Measurements from ENCODE around the gene GPRC5A.

GPRC5A gene

DNA sequence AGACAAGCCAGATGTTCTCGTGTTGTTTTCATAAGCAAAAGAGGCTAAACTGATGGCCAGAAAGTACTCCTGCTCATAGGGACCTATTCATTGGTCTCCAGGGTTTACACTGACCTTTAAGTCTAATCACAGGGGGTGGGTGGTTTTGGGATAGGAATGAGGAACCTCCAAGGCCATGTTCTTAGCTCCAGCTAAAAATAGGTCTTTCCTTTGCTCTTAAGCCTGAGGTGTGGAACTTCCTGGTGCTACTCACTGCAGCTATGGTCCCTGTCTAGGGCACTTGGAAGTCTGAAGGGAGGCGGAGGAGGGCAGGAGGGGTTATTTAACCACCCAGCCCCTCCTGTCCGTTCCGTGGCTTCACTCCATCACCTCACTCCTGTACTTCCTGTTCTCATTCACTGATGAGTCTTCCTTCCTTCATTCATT lies 18.6 kb downstream of the GPRC5A start (continued):
- TF ChIP-seq ZNF404 (tag by site-specific recombination; IDR thresholded peaks at IDR 0.05) (no peak), ZNF785 (tag by site-specific recombination; IDR thresholded peaks at IDR 0.05) (no peak), ZXDB (tag by site-specific recombination; IDR thresholded peaks at IDR 0.05) (no peak)

DNA sequence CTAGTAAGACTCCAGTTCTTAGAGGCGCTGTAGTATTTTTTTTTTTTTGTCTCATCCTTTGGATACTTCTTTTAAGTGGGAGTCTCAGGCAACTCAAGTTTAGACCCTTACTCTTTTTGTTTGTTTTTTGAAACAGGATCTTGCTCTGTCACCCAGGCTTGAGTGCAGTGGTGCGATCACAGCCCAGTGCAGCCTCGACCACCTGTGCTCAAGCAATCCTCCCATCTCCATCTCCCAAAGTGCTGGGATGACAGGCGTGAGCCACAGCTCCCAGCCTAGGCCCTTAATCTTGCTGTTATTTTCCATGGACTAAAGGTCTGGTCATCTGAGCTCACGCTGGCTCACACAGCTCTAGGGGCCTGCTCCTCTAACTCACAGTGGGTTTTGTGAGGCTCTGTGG lies 21.3 kb downstream of the GPRC5A start:
- H3K27ac ChIP-seq (ENCODE audit: extremely low read depth, low read depth, low read length), result no peak overlapping the region
- peaks cover 0 to 31% of the 10 kb centered on the region in 2 experiments for H3K36me3 ChIP-seq (ENCODE audit: control insufficient read depth in 2 of 2, insufficient read depth in 1 of 2, low read length in 2 of 2)
- CTCF ChIA-PET, result interaction anchor here (0.7 to 5.3 kb wide), 3 partner anchors 71 to 75 kb away, joined by 4 to 32 read pairs (median 6); no protein-coding TSS in a partner anchor
- peaks cover 9% of the 10 kb centered on the region; the same call in 1 of the 2 replicates for H3K4me1 ChIP-seq (ENCODE audit: control insufficient read depth, insufficient read depth, low read length)
- POLR2A ChIA-PET, result interaction anchor here (1.7 kb wide), 1 partner anchor 22 kb away, joined by 5 read pairs; the partner anchor contains the start of gene GPRC5A
- no peaks in the 10 kb centered on the region for H3K9me3 ChIP-seq (ENCODE audit: control insufficient read depth, insufficient read depth, low read depth, low read length)
- no peak for TF ChIP-seq ZNF138 (tag by site-specific recombination; IDR thresholded peaks at IDR 0.05; ENCODE audit: borderline replicate concordance)
- peak; percentile 30; the same call in 1 of the 2 replicates for TF ChIP-seq WT1 (tag by site-specific recombination; IDR thresholded peaks at IDR 0.05)
- no peak overlapping the region for H3K4me3 ChIP-seq (ENCODE audit: low read depth, low read length)

DNA sequence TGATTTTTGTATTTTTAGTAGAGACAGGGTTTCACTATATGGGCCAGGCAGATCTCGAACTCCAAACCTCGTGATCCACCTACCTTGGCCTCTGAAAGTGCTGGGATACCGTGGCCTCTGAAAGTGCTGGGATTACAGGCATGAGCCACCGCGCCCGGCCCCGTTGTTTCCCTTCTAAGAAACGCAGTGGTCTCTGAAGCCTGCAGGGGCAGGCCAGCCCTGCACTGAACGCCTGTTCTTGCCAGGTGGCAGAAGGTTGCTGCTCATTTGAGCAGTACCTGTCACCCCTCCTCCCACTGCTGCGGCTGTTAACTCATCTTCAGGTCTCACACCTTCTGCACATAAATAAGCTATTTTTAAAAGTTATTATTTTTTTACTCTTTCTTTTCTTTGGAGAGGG lies 24.3 kb downstream of the GPRC5A start:
- Histone ChIP-seq H3K36me3 (ENCODE audit: control insufficient read depth in 2 of 2, insufficient read depth in 1 of 2, low read length in 2 of 2) (peaks cover 0 to 17% of the 10 kb centered on the region in 2 experiments), H3K27ac (ENCODE audit: extremely low read depth, low read depth, low read length) (no peak overlapping the region)
- TF ChIP-seq ZSCAN23 (tag by site-specific recombination; IDR thresholded peaks at IDR 0.05) (no peak), ZNF335 (tag by site-specific recombination; conservative IDR thresholded peaks at IDR 0.05) (no peak), ZBTB1 (tag by site-specific recombination; IDR thresholded peaks at IDR 0.05) (no peak), KLF16 (tag by site-specific recombination; IDR thresholded peaks at IDR 0.05) (no peak), ZNF37A (tag by site-specific recombination; IDR thresholded peaks at IDR 0.05) (no peak), ZNF426 (tag by site-specific recombination; IDR thresholded peaks at IDR 0.05) (no peak), TRIM28 (IDR thresholded peaks at IDR 0.05; ENCODE audit: borderline replicate concordance, low read length) (no peak), ZNF302 (tag by site-specific recombination; IDR thresholded peaks at IDR 0.05; ENCODE audit: low read depth) (no peak), HOXD13 (CRISPR knock-in tag; IDR thresholded peaks at IDR 0.05; ENCODE audit: borderline replicate concordance) (no peak)
- TF ChIP-seq, protein P1, sequence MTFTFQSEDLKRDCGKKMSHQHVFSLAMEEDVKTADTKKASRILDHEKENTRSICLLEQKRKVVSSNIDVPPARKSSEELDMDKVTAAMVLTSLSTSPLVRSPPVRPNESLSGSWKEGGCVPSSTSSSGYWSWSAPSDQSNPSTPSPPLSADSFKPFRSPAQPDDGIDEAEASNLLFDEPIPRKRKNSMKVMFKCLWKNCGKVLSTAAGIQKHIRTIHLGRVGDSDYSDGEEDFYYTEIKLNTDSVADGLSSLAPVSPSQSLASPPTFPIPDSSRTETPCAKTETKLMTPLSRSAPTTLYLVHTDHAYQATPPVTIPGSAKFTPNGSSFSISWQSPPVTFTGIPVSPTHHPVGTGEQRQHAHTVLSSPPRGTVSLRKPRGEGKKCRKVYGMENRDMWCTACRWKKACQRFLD (tag by site-specific recombination; IDR thresholded peaks at IDR 0.05), result no peak
- TF ChIP-seq, protein P2, sequence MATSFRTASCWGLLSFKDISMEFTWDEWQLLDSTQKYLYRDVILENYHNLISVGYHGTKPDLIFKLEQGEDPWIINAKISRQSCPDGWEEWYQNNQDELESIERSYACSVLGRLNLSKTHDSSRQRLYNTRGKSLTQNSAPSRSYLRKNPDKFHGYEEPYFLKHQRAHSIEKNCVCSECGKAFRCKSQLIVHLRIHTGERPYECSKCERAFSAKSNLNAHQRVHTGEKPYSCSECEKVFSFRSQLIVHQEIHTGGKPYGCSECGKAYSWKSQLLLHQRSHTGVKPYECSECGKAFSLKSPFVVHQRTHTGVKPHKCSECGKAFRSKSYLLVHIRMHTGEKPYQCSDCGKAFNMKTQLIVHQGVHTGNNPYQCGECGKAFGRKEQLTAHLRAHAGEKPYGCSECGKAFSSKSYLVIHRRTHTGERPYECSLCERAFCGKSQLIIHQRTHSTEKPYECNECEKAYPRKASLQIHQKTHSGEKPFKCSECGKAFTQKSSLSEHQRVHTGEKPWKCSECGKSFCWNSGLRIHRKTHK (tag by site-specific recombination; IDR thresholded peaks at IDR 0.05), result no peak
- TF ChIP-seq, protein P3, sequence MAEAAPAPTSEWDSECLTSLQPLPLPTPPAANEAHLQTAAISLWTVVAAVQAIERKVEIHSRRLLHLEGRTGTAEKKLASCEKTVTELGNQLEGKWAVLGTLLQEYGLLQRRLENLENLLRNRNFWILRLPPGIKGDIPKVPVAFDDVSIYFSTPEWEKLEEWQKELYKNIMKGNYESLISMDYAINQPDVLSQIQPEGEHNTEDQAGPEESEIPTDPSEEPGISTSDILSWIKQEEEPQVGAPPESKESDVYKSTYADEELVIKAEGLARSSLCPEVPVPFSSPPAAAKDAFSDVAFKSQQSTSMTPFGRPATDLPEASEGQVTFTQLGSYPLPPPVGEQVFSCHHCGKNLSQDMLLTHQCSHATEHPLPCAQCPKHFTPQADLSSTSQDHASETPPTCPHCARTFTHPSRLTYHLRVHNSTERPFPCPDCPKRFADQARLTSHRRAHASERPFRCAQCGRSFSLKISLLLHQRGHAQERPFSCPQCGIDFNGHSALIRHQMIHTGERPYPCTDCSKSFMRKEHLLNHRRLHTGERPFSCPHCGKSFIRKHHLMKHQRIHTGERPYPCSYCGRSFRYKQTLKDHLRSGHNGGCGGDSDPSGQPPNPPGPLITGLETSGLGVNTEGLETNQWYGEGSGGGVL (tag by site-specific recombination; IDR thresholded peaks at IDR 0.05), result no peak
- TF ChIP-seq, protein P4, sequence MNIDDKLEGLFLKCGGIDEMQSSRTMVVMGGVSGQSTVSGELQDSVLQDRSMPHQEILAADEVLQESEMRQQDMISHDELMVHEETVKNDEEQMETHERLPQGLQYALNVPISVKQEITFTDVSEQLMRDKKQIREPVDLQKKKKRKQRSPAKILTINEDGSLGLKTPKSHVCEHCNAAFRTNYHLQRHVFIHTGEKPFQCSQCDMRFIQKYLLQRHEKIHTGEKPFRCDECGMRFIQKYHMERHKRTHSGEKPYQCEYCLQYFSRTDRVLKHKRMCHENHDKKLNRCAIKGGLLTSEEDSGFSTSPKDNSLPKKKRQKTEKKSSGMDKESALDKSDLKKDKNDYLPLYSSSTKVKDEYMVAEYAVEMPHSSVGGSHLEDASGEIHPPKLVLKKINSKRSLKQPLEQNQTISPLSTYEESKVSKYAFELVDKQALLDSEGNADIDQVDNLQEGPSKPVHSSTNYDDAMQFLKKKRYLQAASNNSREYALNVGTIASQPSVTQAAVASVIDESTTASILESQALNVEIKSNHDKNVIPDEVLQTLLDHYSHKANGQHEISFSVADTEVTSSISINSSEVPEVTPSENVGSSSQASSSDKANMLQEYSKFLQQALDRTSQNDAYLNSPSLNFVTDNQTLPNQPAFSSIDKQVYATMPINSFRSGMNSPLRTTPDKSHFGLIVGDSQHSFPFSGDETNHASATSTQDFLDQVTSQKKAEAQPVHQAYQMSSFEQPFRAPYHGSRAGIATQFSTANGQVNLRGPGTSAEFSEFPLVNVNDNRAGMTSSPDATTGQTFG (tag by site-specific recombination; IDR thresholded peaks at IDR 0.05; ENCODE audit: borderline replicate concordance), result no peak
- TF ChIP-seq, protein P5, sequence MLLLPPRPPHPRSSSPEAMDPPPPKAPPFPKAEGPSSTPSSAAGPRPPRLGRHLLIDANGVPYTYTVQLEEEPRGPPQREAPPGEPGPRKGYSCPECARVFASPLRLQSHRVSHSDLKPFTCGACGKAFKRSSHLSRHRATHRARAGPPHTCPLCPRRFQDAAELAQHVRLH (tag by site-specific recombination; IDR thresholded peaks at IDR 0.05), result no peak
- TF ChIP-seq, protein P6, sequence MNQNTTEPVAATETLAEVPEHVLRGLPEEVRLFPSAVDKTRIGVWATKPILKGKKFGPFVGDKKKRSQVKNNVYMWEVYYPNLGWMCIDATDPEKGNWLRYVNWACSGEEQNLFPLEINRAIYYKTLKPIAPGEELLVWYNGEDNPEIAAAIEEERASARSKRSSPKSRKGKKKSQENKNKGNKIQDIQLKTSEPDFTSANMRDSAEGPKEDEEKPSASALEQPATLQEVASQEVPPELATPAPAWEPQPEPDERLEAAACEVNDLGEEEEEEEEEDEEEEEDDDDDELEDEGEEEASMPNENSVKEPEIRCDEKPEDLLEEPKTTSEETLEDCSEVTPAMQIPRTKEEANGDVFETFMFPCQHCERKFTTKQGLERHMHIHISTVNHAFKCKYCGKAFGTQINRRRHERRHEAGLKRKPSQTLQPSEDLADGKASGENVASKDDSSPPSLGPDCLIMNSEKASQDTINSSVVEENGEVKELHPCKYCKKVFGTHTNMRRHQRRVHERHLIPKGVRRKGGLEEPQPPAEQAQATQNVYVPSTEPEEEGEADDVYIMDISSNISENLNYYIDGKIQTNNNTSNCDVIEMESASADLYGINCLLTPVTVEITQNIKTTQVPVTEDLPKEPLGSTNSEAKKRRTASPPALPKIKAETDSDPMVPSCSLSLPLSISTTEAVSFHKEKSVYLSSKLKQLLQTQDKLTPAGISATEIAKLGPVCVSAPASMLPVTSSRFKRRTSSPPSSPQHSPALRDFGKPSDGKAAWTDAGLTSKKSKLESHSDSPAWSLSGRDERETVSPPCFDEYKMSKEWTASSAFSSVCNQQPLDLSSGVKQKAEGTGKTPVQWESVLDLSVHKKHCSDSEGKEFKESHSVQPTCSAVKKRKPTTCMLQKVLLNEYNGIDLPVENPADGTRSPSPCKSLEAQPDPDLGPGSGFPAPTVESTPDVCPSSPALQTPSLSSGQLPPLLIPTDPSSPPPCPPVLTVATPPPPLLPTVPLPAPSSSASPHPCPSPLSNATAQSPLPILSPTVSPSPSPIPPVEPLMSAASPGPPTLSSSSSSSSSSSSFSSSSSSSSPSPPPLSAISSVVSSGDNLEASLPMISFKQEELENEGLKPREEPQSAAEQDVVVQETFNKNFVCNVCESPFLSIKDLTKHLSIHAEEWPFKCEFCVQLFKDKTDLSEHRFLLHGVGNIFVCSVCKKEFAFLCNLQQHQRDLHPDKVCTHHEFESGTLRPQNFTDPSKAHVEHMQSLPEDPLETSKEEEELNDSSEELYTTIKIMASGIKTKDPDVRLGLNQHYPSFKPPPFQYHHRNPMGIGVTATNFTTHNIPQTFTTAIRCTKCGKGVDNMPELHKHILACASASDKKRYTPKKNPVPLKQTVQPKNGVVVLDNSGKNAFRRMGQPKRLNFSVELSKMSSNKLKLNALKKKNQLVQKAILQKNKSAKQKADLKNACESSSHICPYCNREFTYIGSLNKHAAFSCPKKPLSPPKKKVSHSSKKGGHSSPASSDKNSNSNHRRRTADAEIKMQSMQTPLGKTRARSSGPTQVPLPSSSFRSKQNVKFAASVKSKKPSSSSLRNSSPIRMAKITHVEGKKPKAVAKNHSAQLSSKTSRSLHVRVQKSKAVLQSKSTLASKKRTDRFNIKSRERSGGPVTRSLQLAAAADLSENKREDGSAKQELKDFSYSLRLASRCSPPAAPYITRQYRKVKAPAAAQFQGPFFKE (tag by site-specific recombination; IDR thresholded peaks at IDR 0.05; ENCODE audit: borderline replicate concordance), result no peak

More for the DNA sequence above, 24.3 kb downstream of the GPRC5A start:
- Histone ChIP-seq H3K4me3 (ENCODE audit: low read depth, low read length) (no peak overlapping the region), H3K9me3 (ENCODE audit: control insufficient read depth, insufficient read depth, low read depth, low read length) (no peaks in the 10 kb centered on the region), H3K4me1 (ENCODE audit: control insufficient read depth, insufficient read depth, low read length) (peaks cover 6% of the 10 kb centered on the region; the same call in 1 of the 2 replicates)
- POLR2A ChIA-PET, result no interaction called here
- CTCF ChIA-PET, result interaction anchor here (0.6 to 5.3 kb wide), 32 partner anchors 9 to 320 kb away, joined by 3 to 39 read pairs (median 5); no protein-coding TSS in a partner anchor

Measured in HEK293 (cell line).